HL-60 (cell line): ENCODE data around the gene ADAT3.
"Not testable (repeated sequence)": the region's sequence is repeated elsewhere in the genome, so short reads cannot be mapped to it uniquely, and the experiment has no call there.

Source experiments
- DNase-seq, 2 experiments: peaks; one replicate each; pipeline ENCODE4 v3.0.0-alpha.2; 2010 to 2020; ENCODE audit warnings: low read depth in 1 of 2, low spot score in 1 of 2
- H3K27ac ChIP-seq: fragments of 250-450 bp; sonication (Bioruptor Pico); replicated peaks from 2 replicates; pipeline ENCODE4 v1.5.1; 2020; ENCODE audit warnings: mild to moderate bottlenecking, moderate library complexity
- H3K27me3 ChIP-seq: fragments of 250-450 bp; sonication (Bioruptor Pico); 2 replicates; pipeline ENCODE4 v1.5.1; 2021; ENCODE audit warnings: mild to moderate bottlenecking, moderate library complexity; ENCODE audit not compliant: insufficient read depth, poor library complexity, severe bottlenecking
- H3K4me3 ChIP-seq: replicated peaks from 2 replicates; pipeline ENCODE4 v1.5.1; 2011; ENCODE audit warnings: mild to moderate bottlenecking, control low read depth, low read length; ENCODE audit not compliant: insufficient read depth
- CTCF ChIP-seq: IDR thresholded peaks from one replicate; pipeline ENCODE4 v1.5.1; 2011; ENCODE audit warnings: low read length, control low read depth, inconsistent platforms; ENCODE audit not compliant: insufficient read depth
- GABPA ChIP-seq: IDR thresholded peaks from 2 replicates; pipeline ENCODE4 v1.6.1; 2012; ENCODE audit warnings: low read depth
- POLR2AphosphoS5 ChIP-seq: IDR thresholded peaks from 2 replicates; pipeline ENCODE4 v1.6.1; 2012; ENCODE audit warnings: low read depth
- REST ChIP-seq: IDR thresholded peaks from 2 replicates; pipeline ENCODE4 v1.6.1; 2012; ENCODE audit warnings: low read depth; ENCODE audit not compliant: insufficient replicate concordance
- SPI1 ChIP-seq: IDR thresholded peaks from 2 replicates; pipeline ENCODE4 v1.6.1; 2012; ENCODE audit warnings: low read depth, mild to moderate bottlenecking, borderline replicate concordance

The ADAT3 gene

GRCh38 chr19:1872807-1873523, 32.2 kb upstream of the ADAT3 start:
- Histone ChIP-seq H3K4me3 (peak overlapping the region; percentile 90), H3K27me3 (no peaks in the 10 kb centered on the region), H3K27ac (peak overlapping the region; percentile 98)
- DNase-seq = no peak
- no peak for TF ChIP-seq GABPA

- DNase-seq = peak; percentile 63 to 66
Measured at GRCh38 chr19:1873524-1874473, 31.4 kb upstream of the ADAT3 start.

GRCh38 chr19:1874554-1875185, 30.5 kb upstream of the ADAT3 start:
- H3K27ac ChIP-seq = peak overlapping the region; percentile 98
- H3K4me3 ChIP-seq = peak overlapping the region; percentile 90
- TF ChIP-seq GABPA = peak; percentile 36; the same call in 1 of the 2 replicates
- TF ChIP-seq CTCF = no peak
- peak in 1 of 2 experiments; percentile 31 for DNase-seq
- H3K27me3 ChIP-seq = no peaks in the 10 kb centered on the region

More at GRCh38 chr19:1873524-1874473, 31.4 kb upstream of the ADAT3 start:
- H3K27me3 ChIP-seq = no peaks in the 10 kb centered on the region
- H3K27ac ChIP-seq = peak overlapping the region; percentile 98
- peak overlapping the region; percentile 90 for H3K4me3 ChIP-seq
- TF ChIP-seq GABPA (no peak), CTCF (no peak), POLR2AphosphoS5 (peak; percentile 40; the same call in 1 of the 2 replicates), REST (no peak), SPI1 (peak; percentile 43; the same call in 1 of the 2 replicates)

- not testable (repeated sequence) for DNase-seq, H3K27me3 ChIP-seq
- peak overlapping the region; percentile 90 for H3K4me3 ChIP-seq
- peak overlapping the region; percentile 98 for H3K27ac ChIP-seq
Measured at GRCh38 chr19:1875265-1875645, 29.9 kb upstream of the ADAT3 start.

- no peak for TF ChIP-seq CTCF
- TF ChIP-seq GABPA = peak; percentile 80
- TF ChIP-seq SPI1 = peak; percentile 84; the same call in 1 of the 2 replicates
- TF ChIP-seq REST = no peak
- TF ChIP-seq POLR2AphosphoS5 = peak; percentile 99
- no peaks in the 10 kb centered on the region for H3K27me3 ChIP-seq
- peak overlapping the region; percentile 90 for H3K4me3 ChIP-seq
- DNase-seq = peak; percentile 89 to 92
- peak overlapping the region; percentile 98 for H3K27ac ChIP-seq
Measured at GRCh38 chr19:1875646-1876495, 29.3 kb upstream of the ADAT3 start.
